Upper lobe of left lung (tissue), 6 donors: Measurements from ENCODE around the gene PALLD. TPM values are rescaled to one million over a fixed set of nuclear protein-coding genes. Genes with fewer than 3 reads are reported as not detected.

Experiments
- ATAC-seq, 2 donors: fragments of 200-7000 bp; cut with Tn5 transposase; one replicate each; pipeline ENCODE4 v1.9.1; 2022; ENCODE audit warnings: mild to moderate bottlenecking in 2 of 2, moderate library complexity in 2 of 2; ENCODE audit not compliant: low FRiP score in 2 of 2
- DNase-seq, 2 donors: peaks; one replicate each; pipeline ENCODE4 v3.0.0-alpha.2; 2019 to 2020
- H3K27ac ChIP-seq, 4 donors: fragments of 200-600 bp; sonication (generic); one replicate each; pipeline ENCODE4 v1.5.1; 2016 to 2019
- H3K27me3 ChIP-seq, 4 donors: fragments of 200-600 bp; sonication (generic); one replicate each; pipeline ENCODE4 v1.5.1; 2017 to 2019
- H3K36me3 ChIP-seq, 4 donors: fragments of 200-600 bp; sonication (generic); one replicate each; pipeline ENCODE4 v1.5.1; 2016 to 2019
- H3K4me1 ChIP-seq, 4 donors: fragments of 200-600 bp; sonication (generic); one replicate each; pipeline ENCODE4 v1.5.1; 2018 to 2019
- H3K4me3 ChIP-seq, 4 donors: fragments of 200-600 bp; sonication (generic); one replicate each; pipeline ENCODE4 v1.5.1; 2017 to 2019; ENCODE audit warnings: mild to moderate bottlenecking in 2 of 4, moderate library complexity in 1 of 4
- H3K9me3 ChIP-seq, 4 donors: fragments of 200-600 bp; sonication (generic); one replicate each; pipeline ENCODE4 v1.5.1; 2018 to 2019
- CTCF ChIP-seq, 6 experiments: fragments of 450-650 bp in 4 of 6; fragments of 200-600 bp in 2 of 6; sonication (generic) in 2 of 6; IDR thresholded peaks; one replicate each; pipeline ENCODE4 v1.5.1; 2016 to 2019; ENCODE audit warnings: antibody characterized with exemption in 6 of 6
- EP300 ChIP-seq, 4 donors: sonication (generic); formaldehyde crosslinking; IDR thresholded peaks; one replicate each; pipeline ENCODE4 v1.5.1; 2017; ENCODE audit warnings: antibody characterized with exemption in 4 of 4, control low read depth in 2 of 4
- POLR2A ChIP-seq, 4 donors: fragments of 450-650 bp; IDR thresholded peaks; one replicate each; pipeline ENCODE4 v1.5.1; 2016 to 2017; ENCODE audit warnings: antibody characterized with exemption in 4 of 4, mild to moderate bottlenecking in 2 of 4
- POLR2AphosphoS5 ChIP-seq, 2 donors: sonication (generic); formaldehyde crosslinking; IDR thresholded peaks; one replicate each; pipeline ENCODE4 v1.5.1; 2017; ENCODE audit warnings: antibody characterized with exemption in 2 of 2
- WGBS, 2 donors: methylation state at CpG; one replicate each; pipeline ENCODE4 v1.1.5; 2017 to 2018; 5-methylcytosine and 5-hydroxymethylcytosine counted together
- total RNA-seq, 6 donors: library from RNA; depleted of rRNA in 4 of 6; stranded (reverse); fragments of >200 nt in 4 of 6; gene quantifications; one replicate each; pipeline versions ENCODE4 v1.1.0 to v1.2.1, GENCODE V29; 2016 to 2021
- donor health status: DM: no; HTN: no; CAD: no; lungs with moderate emphysema.
- donor health status: DM: no; HTN: yes; CAD: no; lungs with severe emphysema.

PALLD gene
- total RNA-seq, 6 donors from 2014 or later = 63.9 to 175 (median 134) TPM

- no peak for DNase-seq
- H3K27ac ChIP-seq = peak overlapping the region; percentile 12 to 59 (median 43)
- no peaks in the 10 kb centered on the region for H3K36me3 ChIP-seq
- H3K9me3 ChIP-seq = no peaks in the 10 kb centered on the region
- peak; percentile 82 to 87 for ATAC-seq
- peaks cover 5 to 11% (median 7%) of the 10 kb centered on the region in 4 donors for H3K4me1 ChIP-seq
- WGBS, 2 donors = 77 to 82% methylated on average over 3 of the region's 3 CpGs
- TF ChIP-seq POLR2AphosphoS5 (IDR thresholded peaks at IDR 0.05) = peak in 1 of 2 donors; percentile 25
- no peak for TF ChIP-seq CTCF (IDR thresholded peaks at IDR 0.05)
- peak in 3 of 4 donors; percentile 26 to 73 (median 69) for TF ChIP-seq EP300 (IDR thresholded peaks at IDR 0.05)
- no peak for TF ChIP-seq POLR2A (IDR thresholded peaks at IDR 0.05)
- H3K4me3 ChIP-seq = no peak overlapping the region
- H3K27me3 ChIP-seq = no peaks in the 10 kb centered on the region
Observed at GRCh38 chr4:168716406-168717129, 219.7 kb downstream of the PALLD start.

- Histone ChIP-seq H3K4me3 (no peak overlapping the region), H3K27me3 (no peaks in the 10 kb centered on the region), H3K27ac (peak overlapping the region in 3 of 4 donors; percentile 10 to 59 (median 36)), H3K9me3 (no peaks in the 10 kb centered on the region), H3K36me3 (no peaks in the 10 kb centered on the region), H3K4me1 (peaks cover 5 to 11% (median 9%) of the 10 kb centered on the region in 4 donors)
- 28 to 45% methylated on average over 3 of the region's 3 CpGs for WGBS, 2 donors
- ATAC-seq (peak in 1 of 2 donors; percentile 53), DNase-seq (peak in 1 of 2 donors; percentile 52)
- no peak for TF ChIP-seq POLR2AphosphoS5 (IDR thresholded peaks at IDR 0.05)
Observed at GRCh38 chr4:168717847-168718246, 221.0 kb downstream of the PALLD start.

GRCh38 chr4:168719725-168720124 lies 222.9 kb downstream of the PALLD start:
- DNase-seq (no peak), ATAC-seq (no peak)
- no peaks in the 10 kb centered on the region for H3K36me3 ChIP-seq
- peaks cover 5 to 19% (median 14%) of the 10 kb centered on the region in 4 donors for H3K4me1 ChIP-seq
- H3K9me3 ChIP-seq = no peaks in the 10 kb centered on the region
- no peak overlapping the region for H3K4me3 ChIP-seq
- H3K27me3 ChIP-seq = no peaks in the 10 kb centered on the region
- TF ChIP-seq CTCF (IDR thresholded peaks at IDR 0.05) (no peak), EP300 (IDR thresholded peaks at IDR 0.05) (no peak), POLR2AphosphoS5 (IDR thresholded peaks at IDR 0.05) (no peak), POLR2A (IDR thresholded peaks at IDR 0.05) (no peak)
- 94 to 100% methylated on average over 1 of the region's 1 CpG for WGBS, 2 donors
- H3K27ac ChIP-seq = no peak overlapping the region

GRCh38 chr4:168720396-168720900 lies 223.6 kb downstream of the PALLD start:
- TF ChIP-seq POLR2A (IDR thresholded peaks at IDR 0.05) (no peak), POLR2AphosphoS5 (IDR thresholded peaks at IDR 0.05) (no peak), CTCF (IDR thresholded peaks at IDR 0.05) (no peak), EP300 (IDR thresholded peaks at IDR 0.05) (no peak)
- Histone ChIP-seq H3K9me3 (no peaks in the 10 kb centered on the region), H3K4me3 (no peak overlapping the region), H3K27me3 (no peaks in the 10 kb centered on the region), H3K36me3 (no peaks in the 10 kb centered on the region), H3K27ac (no peak overlapping the region), H3K4me1 (peaks cover 5 to 19% (median 14%) of the 10 kb centered on the region in 4 donors)
- DNase-seq (no peak), ATAC-seq (no peak)
- WGBS, 2 donors = 62 to 75% methylated on average over 4 of the region's 4 CpGs

- DNase-seq (no peak), ATAC-seq (no peak)
- Histone ChIP-seq H3K27ac (peak overlapping the region in 1 of 4 donors; percentile 49), H3K4me3 (no peak overlapping the region), H3K27me3 (no peaks in the 10 kb centered on the region), H3K9me3 (peaks cover 0 to under 1% (median 0%) of the 10 kb centered on the region in 4 donors), H3K4me1 (peaks cover under 1 to 19% (median 7%) of the 10 kb centered on the region in 4 donors), H3K36me3 (no peaks in the 10 kb centered on the region)
- TF ChIP-seq POLR2A (IDR thresholded peaks at IDR 0.05) = no peak
- no peak for TF ChIP-seq POLR2AphosphoS5 (IDR thresholded peaks at IDR 0.05)
- no peak for TF ChIP-seq EP300 (IDR thresholded peaks at IDR 0.05)
- TF ChIP-seq CTCF (IDR thresholded peaks at IDR 0.05) = no peak
- 66 to 72% methylated on average over 2 of the region's 2 CpGs for WGBS, 2 donors
Observed at GRCh38 chr4:168722391-168722790, 225.5 kb downstream of the PALLD start.
